ENCODE results near the gene ANO2. TPM values are rescaled to one million over a fixed set of nuclear protein-coding genes. Genes with fewer than 3 reads are reported as not detected.
"Not testable (repeated sequence)": the region's sequence is repeated elsewhere in the genome, so short reads cannot be mapped to it uniquely, and the experiment has no call there.

ANO2 gene
- total RNA-seq, 1 donor from 2014 or later = not detected

- FAIRE-seq = no peak
- Histone ChIP-seq H3K27me3 (ENCODE audit: control insufficient read depth, insufficient read depth, low read length) (no peaks in the 10 kb centered on the region), H3K36me3 (ENCODE audit: control insufficient read depth, insufficient read depth, low read length) (no peaks in the 10 kb centered on the region), H3K4me3 (ENCODE audit: low read depth, low read length) (no peak overlapping the region)
- DNase-seq (ENCODE audit: low read depth) = no peak
- TF ChIP-seq CTCF (IDR thresholded peaks at IDR 0.05; ENCODE audit: insufficient read depth, low read length, severe bottlenecking) = no peak
Observed at GRCh38 chr12:5685935-5686334, 259.1 kb downstream of the ANO2 start.

- no peaks in the 10 kb centered on the region for H3K27me3 ChIP-seq (ENCODE audit: control insufficient read depth, insufficient read depth, low read length)
- no peak for DNase-seq (ENCODE audit: low read depth)
- peak; percentile 83 for FAIRE-seq
Observed at GRCh38 chr12:5684989-5685388, 260.1 kb downstream of the ANO2 start.

GRCh38 chr12:5682581-5682980 is 262.5 kb downstream of the ANO2 start:
- Histone ChIP-seq H3K27me3 (ENCODE audit: control insufficient read depth, insufficient read depth, low read length) (no peaks in the 10 kb centered on the region), H3K4me3 (ENCODE audit: low read depth, low read length) (no peak overlapping the region), H3K36me3 (ENCODE audit: control insufficient read depth, insufficient read depth, low read length) (no peaks in the 10 kb centered on the region)
- no peak for TF ChIP-seq CTCF (IDR thresholded peaks at IDR 0.05; ENCODE audit: insufficient read depth, low read length, severe bottlenecking)
- FAIRE-seq = no peak
- no peak for DNase-seq (ENCODE audit: low read depth)

More at GRCh38 chr12:5684989-5685388, 260.1 kb downstream of the ANO2 start:
- Histone ChIP-seq H3K4me3 (ENCODE audit: low read depth, low read length) (no peak overlapping the region), H3K36me3 (ENCODE audit: control insufficient read depth, insufficient read depth, low read length) (no peaks in the 10 kb centered on the region)
- TF ChIP-seq CTCF (IDR thresholded peaks at IDR 0.05; ENCODE audit: insufficient read depth, low read length, severe bottlenecking) = no peak

- no peak for FAIRE-seq
Observed at GRCh38 chr12:5678176-5678575, 266.9 kb downstream of the ANO2 start.

GRCh38 chr12:5669624-5670023 is 275.4 kb downstream of the ANO2 start:
- DNase-seq (ENCODE audit: low read depth) = not testable (repeated sequence)
- FAIRE-seq = peak; percentile 94

More at GRCh38 chr12:5678176-5678575, 266.9 kb downstream of the ANO2 start:
- no peaks in the 10 kb centered on the region for H3K36me3 ChIP-seq (ENCODE audit: control insufficient read depth, insufficient read depth, low read length)
- DNase-seq (ENCODE audit: low read depth) = no peak
- TF ChIP-seq CTCF (IDR thresholded peaks at IDR 0.05; ENCODE audit: insufficient read depth, low read length, severe bottlenecking) = no peak
- no peaks in the 10 kb centered on the region for H3K27me3 ChIP-seq (ENCODE audit: control insufficient read depth, insufficient read depth, low read length)
- no peak overlapping the region for H3K4me3 ChIP-seq (ENCODE audit: low read depth, low read length)

GRCh38 chr12:5665615-5666014 is 279.4 kb downstream of the ANO2 start:
- no peak overlapping the region for H3K4me3 ChIP-seq (ENCODE audit: low read depth, low read length)
- no peak for TF ChIP-seq CTCF (IDR thresholded peaks at IDR 0.05; ENCODE audit: insufficient read depth, low read length, severe bottlenecking)
- H3K36me3 ChIP-seq (ENCODE audit: control insufficient read depth, insufficient read depth, low read length) = no peaks in the 10 kb centered on the region
- H3K27me3 ChIP-seq (ENCODE audit: control insufficient read depth, insufficient read depth, low read length) = no peaks in the 10 kb centered on the region
- DNase-seq (ENCODE audit: low read depth) (no peak), FAIRE-seq (no peak)

More at GRCh38 chr12:5669624-5670023, 275.4 kb downstream of the ANO2 start:
- H3K27me3 ChIP-seq (ENCODE audit: control insufficient read depth, insufficient read depth, low read length); H3K4me3 ChIP-seq (ENCODE audit: low read depth, low read length); H3K36me3 ChIP-seq (ENCODE audit: control insufficient read depth, insufficient read depth, low read length): not testable (repeated sequence)

Data from bronchial epithelial cell (primary cell).